ENCODE data around the gene TM4SF18. TPM values are rescaled to one million over a fixed set of nuclear protein-coding genes. Genes with fewer than 3 reads are reported as not detected.

TM4SF18 gene
- total RNA-seq, 1 donor from 2014 or later, result not detected

GRCh38 chr3:149306751-149307434 lies 26.5 kb downstream of the TM4SF18 start:
- H3K4me2 ChIP-seq, result no peak overlapping the region
- H3K4me3 ChIP-seq, result no peak overlapping the region
- H3K27ac ChIP-seq, result no peak overlapping the region
- peaks cover 18% of the 10 kb centered on the region for H3K9me3 Mint-ChIP-seq
- no peaks in the 10 kb centered on the region for H3K9me3 ChIP-seq (ENCODE audit: low read depth)
- H3K27me3 ChIP-seq, result no peaks in the 10 kb centered on the region
- no peak overlapping the region for H3K4me3 Mint-ChIP-seq
- no peak overlapping the region for H3K27ac Mint-ChIP-seq
- no peak for DNase-seq (ENCODE audit: low spot score)
- no peaks in the 10 kb centered on the region for H3K79me2 ChIP-seq (ENCODE audit: low read depth)
- no peaks in the 10 kb centered on the region for H4K20me1 ChIP-seq (ENCODE audit: low read depth)
- H3K36me3 Mint-ChIP-seq, result no peaks in the 10 kb centered on the region
- no peaks in the 10 kb centered on the region for H3F3A ChIP-seq (ENCODE audit: low read depth)
- TF ChIP-seq EZH2 (IDR thresholded peaks at IDR 0.05) (no peak), EZH2phosphoT487 (IDR thresholded peaks at IDR 0.05) (no peak), CTCF (IDR thresholded peaks at IDR 0.05) (no peak)
- no peak overlapping the region for H3K9ac ChIP-seq
- no peak overlapping the region for H2AFZ ChIP-seq (replicated peaks)
- H3K4me1 ChIP-seq, result no peaks in the 10 kb centered on the region
- H3K27me3 Mint-ChIP-seq (ENCODE audit: insufficient read depth, low read depth), result no peaks in the 10 kb centered on the region
- no peaks in the 10 kb centered on the region for H3K36me3 ChIP-seq
- H3K4me1 Mint-ChIP-seq, result no peaks in the 10 kb centered on the region

- Mint-ChIP-seq H3K4me3 (no peak overlapping the region), H3K9me3 (peaks cover 19% of the 10 kb centered on the region), H3K27ac (no peak overlapping the region), H3K27me3 (ENCODE audit: insufficient read depth, low read depth) (no peaks in the 10 kb centered on the region), H3K4me1 (peaks cover 7% of the 10 kb centered on the region), H3K36me3 (no peaks in the 10 kb centered on the region)
- Histone ChIP-seq H4K20me1 (ENCODE audit: low read depth) (no peaks in the 10 kb centered on the region), H3F3A (ENCODE audit: low read depth) (no peaks in the 10 kb centered on the region), H3K4me2 (no peak overlapping the region), H3K27me3 (no peaks in the 10 kb centered on the region), H3K27ac (no peak overlapping the region), H3K9me3 (ENCODE audit: low read depth) (no peaks in the 10 kb centered on the region), H3K79me2 (ENCODE audit: low read depth) (no peaks in the 10 kb centered on the region), H3K9ac (no peak overlapping the region), H2AFZ (replicated peaks) (no peak overlapping the region), H3K4me3 (no peak overlapping the region), H3K4me1 (no peaks in the 10 kb centered on the region), H3K36me3 (no peaks in the 10 kb centered on the region)
- no peak for DNase-seq (ENCODE audit: low spot score)
- TF ChIP-seq EZH2phosphoT487 (IDR thresholded peaks at IDR 0.05) (no peak), CTCF (IDR thresholded peaks at IDR 0.05) (no peak), EZH2 (IDR thresholded peaks at IDR 0.05) (no peak)
Observed at GRCh38 chr3:149305376-149305775, 28.1 kb downstream of the TM4SF18 start.

GRCh38 chr3:149299938-149300801 lies 33.3 kb downstream of the TM4SF18 start:
- H3K27ac Mint-ChIP-seq, result peak overlapping the region; percentile 58
- Histone ChIP-seq H3K27me3 (no peaks in the 10 kb centered on the region), H3K9me3 (ENCODE audit: low read depth) (no peaks in the 10 kb centered on the region), H3K4me2 (no peak overlapping the region), H3K9ac (no peak overlapping the region), H3F3A (ENCODE audit: low read depth) (no peaks in the 10 kb centered on the region), H3K4me1 (no peaks in the 10 kb centered on the region), H3K36me3 (no peaks in the 10 kb centered on the region), H2AFZ (replicated peaks) (no peak overlapping the region), H3K27ac (no peak overlapping the region), H3K4me3 (no peak overlapping the region), H3K79me2 (ENCODE audit: low read depth) (no peaks in the 10 kb centered on the region), H4K20me1 (ENCODE audit: low read depth) (no peaks in the 10 kb centered on the region)
- DNase-seq (ENCODE audit: low spot score), result no peak
- peaks cover 23% of the 10 kb centered on the region for H3K4me1 Mint-ChIP-seq
- TF ChIP-seq EZH2 (IDR thresholded peaks at IDR 0.05), result no peak
- no peak for TF ChIP-seq EZH2phosphoT487 (IDR thresholded peaks at IDR 0.05)
- no peak for TF ChIP-seq CTCF (IDR thresholded peaks at IDR 0.05)
- peak overlapping the region; percentile 43 for H3K4me3 Mint-ChIP-seq
- H3K27me3 Mint-ChIP-seq (ENCODE audit: insufficient read depth, low read depth), result peaks cover 3% of the 10 kb centered on the region
- peaks cover 22% of the 10 kb centered on the region for H3K9me3 Mint-ChIP-seq
- H3K36me3 Mint-ChIP-seq, result no peaks in the 10 kb centered on the region

All from neural progenitor cell (in vitro differentiated cells).